ENCODE data around the gene ARIH1.
"Not testable (repeated sequence)": the region's sequence is repeated elsewhere in the genome, so short reads cannot be mapped to it uniquely, and the experiment has no call there.

The ARIH1 gene

GRCh38 chr15:72592097-72592496, 118.0 kb downstream of the ARIH1 start:
- no peak for TF ChIP-seq CTCF (IDR thresholded peaks at IDR 0.05; ENCODE audit: insufficient read depth, low read length, poor library complexity, severe bottlenecking)
- DNase-seq (ENCODE audit: extremely low read depth, insufficient read length): no peak
- Histone ChIP-seq H3K36me3 (ENCODE audit: control insufficient read depth, insufficient read depth, low read length) (no peaks in the 10 kb centered on the region), H3K27me3 (replicated peaks; ENCODE audit: control insufficient read depth, insufficient read depth, low read length) (no peaks in the 10 kb centered on the region), H3K4me3 (replicated peaks; ENCODE audit: low read depth, low read length) (no peak overlapping the region)

- TF ChIP-seq CTCF (IDR thresholded peaks at IDR 0.05; ENCODE audit: insufficient read depth, low read length, poor library complexity, severe bottlenecking): no peak
- DNase-seq (ENCODE audit: extremely low read depth, insufficient read length): no peak
- no peak overlapping the region for H3K4me3 ChIP-seq (replicated peaks; ENCODE audit: low read depth, low read length)
- no peaks in the 10 kb centered on the region for H3K36me3 ChIP-seq (ENCODE audit: control insufficient read depth, insufficient read depth, low read length)
- no peaks in the 10 kb centered on the region for H3K27me3 ChIP-seq (replicated peaks; ENCODE audit: control insufficient read depth, insufficient read depth, low read length)
Observed at GRCh38 chr15:72592676-72593075, 118.5 kb downstream of the ARIH1 start.

- H3K36me3 ChIP-seq (ENCODE audit: control insufficient read depth, insufficient read depth, low read length): no peaks in the 10 kb centered on the region
- no peak for DNase-seq (ENCODE audit: extremely low read depth, insufficient read length)
- no peak overlapping the region for H3K4me3 ChIP-seq (replicated peaks; ENCODE audit: low read depth, low read length)
- H3K27me3 ChIP-seq (replicated peaks; ENCODE audit: control insufficient read depth, insufficient read depth, low read length): no peaks in the 10 kb centered on the region
- no peak for TF ChIP-seq CTCF (IDR thresholded peaks at IDR 0.05; ENCODE audit: insufficient read depth, low read length, poor library complexity, severe bottlenecking)
Observed at GRCh38 chr15:72593838-72594237, 119.7 kb downstream of the ARIH1 start.

GRCh38 chr15:72599855-72600464, 125.8 kb downstream of the ARIH1 start:
- H3K36me3 ChIP-seq (ENCODE audit: control insufficient read depth, insufficient read depth, low read length): no peaks in the 10 kb centered on the region
- DNase-seq (ENCODE audit: extremely low read depth, insufficient read length): no peak
- peak; percentile 70 for TF ChIP-seq CTCF (IDR thresholded peaks at IDR 0.05; ENCODE audit: insufficient read depth, low read length, poor library complexity, severe bottlenecking)
- H3K27me3 ChIP-seq (replicated peaks; ENCODE audit: control insufficient read depth, insufficient read depth, low read length): no peaks in the 10 kb centered on the region
- H3K4me3 ChIP-seq (replicated peaks; ENCODE audit: low read depth, low read length): no peak overlapping the region

GRCh38 chr15:72604794-72605193, 130.7 kb downstream of the ARIH1 start:
- TF ChIP-seq CTCF (IDR thresholded peaks at IDR 0.05; ENCODE audit: insufficient read depth, low read length, poor library complexity, severe bottlenecking): no peak
- Histone ChIP-seq H3K27me3 (replicated peaks; ENCODE audit: control insufficient read depth, insufficient read depth, low read length) (no peaks in the 10 kb centered on the region), H3K4me3 (replicated peaks; ENCODE audit: low read depth, low read length) (no peak overlapping the region), H3K36me3 (ENCODE audit: control insufficient read depth, insufficient read depth, low read length) (no peaks in the 10 kb centered on the region)
- no peak for DNase-seq (ENCODE audit: extremely low read depth, insufficient read length)

- not testable (repeated sequence) for H3K27me3 ChIP-seq (replicated peaks; ENCODE audit: control insufficient read depth, insufficient read depth, low read length); H3K36me3 ChIP-seq (ENCODE audit: control insufficient read depth, insufficient read depth, low read length); DNase-seq (ENCODE audit: extremely low read depth, insufficient read length); H3K4me3 ChIP-seq (replicated peaks; ENCODE audit: low read depth, low read length)
Observed at GRCh38 chr15:72608084-72608483, 134.0 kb downstream of the ARIH1 start.
